ENCODE results near the gene ZNF462. TPM values are rescaled to one million over a fixed set of nuclear protein-coding genes. Genes with fewer than 3 reads are reported as not detected.

The ZNF462 gene
- total RNA-seq, 1 experiment from 2014 or later = 121 TPM

DNA sequence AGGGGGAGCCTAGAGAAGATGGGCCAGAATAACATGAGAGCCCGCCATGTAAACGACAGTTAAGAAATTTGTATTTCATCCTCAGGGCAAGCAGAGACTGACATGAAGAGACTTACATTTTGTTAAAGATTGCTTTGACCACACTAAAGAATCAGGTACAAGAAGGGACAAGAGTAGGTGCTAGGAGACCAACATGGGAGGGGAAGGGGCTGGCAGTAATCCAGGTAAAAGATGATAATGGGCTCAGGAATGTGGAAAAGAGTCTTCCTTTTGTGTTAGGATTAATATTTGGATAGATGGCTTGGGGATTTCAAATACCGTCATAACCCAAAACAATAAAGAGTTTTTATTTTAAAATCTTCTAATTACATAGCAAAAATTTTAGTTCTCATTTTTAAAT lies 137.3 kb downstream of the ZNF462 start (continued):
- TF ChIP-seq CREB1 (CRISPR knock-in tag; IDR thresholded peaks at IDR 0.05) (no peak), GABPB1 (CRISPR knock-in tag; IDR thresholded peaks at IDR 0.05) (no peak), KAT7 (CRISPR knock-in tag; IDR thresholded peaks at IDR 0.05; ENCODE audit: borderline replicate concordance) (no peak), SP1 (CRISPR knock-in tag; conservative IDR thresholded peaks at IDR 0.05) (no peak)

- CTCF ChIA-PET = no interaction called here
- H3K9me3 Mint-ChIP-seq = no peaks in the 10 kb centered on the region
- no peak for ATAC-seq
- peaks cover 68% of the 10 kb centered on the region for H3K36me3 Mint-ChIP-seq
- H3K27me3 Mint-ChIP-seq (ENCODE audit: low read depth) = no peaks in the 10 kb centered on the region
- H3K4me1 Mint-ChIP-seq = peaks cover 37% of the 10 kb centered on the region
- DNase-seq (ENCODE audit: low spot score) = no peak
- POLR2A ChIA-PET = no interaction called here
- TF ChIP-seq ETV6 (CRISPR knock-in tag; IDR thresholded peaks at IDR 0.05) (no peak), ATF6 (CRISPR knock-in tag; IDR thresholded peaks at IDR 0.05) (no peak), SMAD3 (CRISPR knock-in tag; IDR thresholded peaks at IDR 0.05; ENCODE audit: borderline replicate concordance) (no peak), TEAD4 (CRISPR knock-in tag; IDR thresholded peaks at IDR 0.05) (no peak), ZNF396 (CRISPR knock-in tag; IDR thresholded peaks at IDR 0.05; ENCODE audit: borderline replicate concordance) (no peak), E2F1 (CRISPR knock-in tag; IDR thresholded peaks at IDR 0.05) (no peak), USF2 (CRISPR knock-in tag; IDR thresholded peaks at IDR 0.05) (no peak), CREB1 (CRISPR knock-in tag; IDR thresholded peaks at IDR 0.05) (no peak)
- TF ChIP-seq, protein P1, sequence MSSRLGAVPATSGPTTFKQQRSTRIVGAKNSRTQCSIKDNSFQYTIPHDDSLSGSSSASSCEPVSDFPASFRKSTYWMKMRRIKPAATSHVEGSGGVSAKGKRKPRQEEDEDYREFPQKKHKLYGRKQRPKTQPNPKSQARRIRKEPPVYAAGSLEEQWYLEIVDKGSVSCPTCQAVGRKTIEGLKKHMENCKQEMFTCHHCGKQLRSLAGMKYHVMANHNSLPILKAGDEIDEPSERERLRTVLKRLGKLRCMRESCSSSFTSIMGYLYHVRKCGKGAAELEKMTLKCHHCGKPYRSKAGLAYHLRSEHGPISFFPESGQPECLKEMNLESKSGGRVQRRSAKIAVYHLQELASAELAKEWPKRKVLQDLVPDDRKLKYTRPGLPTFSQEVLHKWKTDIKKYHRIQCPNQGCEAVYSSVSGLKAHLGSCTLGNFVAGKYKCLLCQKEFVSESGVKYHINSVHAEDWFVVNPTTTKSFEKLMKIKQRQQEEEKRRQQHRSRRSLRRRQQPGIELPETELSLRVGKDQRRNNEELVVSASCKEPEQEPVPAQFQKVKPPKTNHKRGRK (CRISPR knock-in tag; IDR thresholded peaks at IDR 0.05; ENCODE audit: borderline replicate concordance) = no peak
- TF ChIP-seq, protein P2, sequence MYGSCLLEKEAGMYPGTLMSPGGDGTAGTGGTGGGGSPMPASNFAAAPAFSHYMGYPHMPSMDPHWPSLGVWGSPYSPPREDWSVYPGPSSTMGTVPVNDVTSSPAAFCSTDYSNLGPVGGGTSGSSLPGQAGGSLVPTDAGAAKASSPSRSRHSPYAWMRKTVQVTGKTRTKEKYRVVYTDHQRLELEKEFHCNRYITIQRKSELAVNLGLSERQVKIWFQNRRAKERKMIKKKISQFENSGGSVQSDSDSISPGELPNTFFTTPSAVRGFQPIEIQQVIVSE (CRISPR knock-in tag; IDR thresholded peaks at IDR 0.05; ENCODE audit: borderline replicate concordance) = no peak
- no peak overlapping the region for H3K27ac Mint-ChIP-seq
- H3K4me3 Mint-ChIP-seq = no peak overlapping the region
Observed at GRCh38 chr9:107005201-107005600, 142.2 kb downstream of the ZNF462 start.

GRCh38 chr9:107007402-107007801 lies 144.4 kb downstream of the ZNF462 start:
- no peak overlapping the region for H3K4me3 Mint-ChIP-seq
- DNase-seq (ENCODE audit: low spot score) (no peak), ATAC-seq (peak; percentile 43)
- H3K27ac Mint-ChIP-seq = no peak overlapping the region
- H3K36me3 Mint-ChIP-seq = peaks cover 76% of the 10 kb centered on the region
- H3K4me1 Mint-ChIP-seq = peaks cover 34% of the 10 kb centered on the region
- H3K27me3 Mint-ChIP-seq (ENCODE audit: low read depth) = no peaks in the 10 kb centered on the region
- ChIA-PET POLR2A (no interaction called here), CTCF (no interaction called here)
- no peaks in the 10 kb centered on the region for H3K9me3 Mint-ChIP-seq
- TF ChIP-seq ZNF416 (CRISPR knock-in tag; IDR thresholded peaks at IDR 0.05) (no peak), FOXP1 (CRISPR knock-in tag; IDR thresholded peaks at IDR 0.05; ENCODE audit: borderline replicate concordance) (no peak), PRRX2 (CRISPR knock-in tag; IDR thresholded peaks at IDR 0.05) (no peak), SOX15 (CRISPR knock-in tag; IDR thresholded peaks at IDR 0.05) (no peak), NFE2L1 (CRISPR knock-in tag; IDR thresholded peaks at IDR 0.05) (no peak), ZNF121 (CRISPR knock-in tag; IDR thresholded peaks at IDR 0.05) (no peak), NFYB (CRISPR knock-in tag; conservative IDR thresholded peaks at IDR 0.05; ENCODE audit: low read depth) (no peak), ZNF425 (CRISPR knock-in tag; conservative IDR thresholded peaks at IDR 0.05) (no peak), CBFB (CRISPR knock-in tag; IDR thresholded peaks at IDR 0.05; ENCODE audit: low read depth) (no peak)
- TF ChIP-seq, protein P1 (CRISPR knock-in tag; IDR thresholded peaks at IDR 0.05; ENCODE audit: borderline replicate concordance) = no peak
- TF ChIP-seq, protein P2 (CRISPR knock-in tag; IDR thresholded peaks at IDR 0.05; ENCODE audit: borderline replicate concordance) = no peak
